Activated T-helper 2 cell treated with anti-CD3 and anti-CD28 coated beads, Interferon-gamma antibody, Interleukin-2, Interleukin-4, amounts not matched to agents 10 μg/mL and 5 μg/mL and 100 μg/mL, durations not matched to agents 14 hours and 24 hours and 36 hours (primary cell): ENCODE measurements around the gene CAMTA1. TPM values are rescaled to one million over a fixed set of nuclear protein-coding genes. Genes with fewer than 3 reads are reported as not detected.

ENCODE experiments used
- DNase-seq: peaks from one replicate; pipeline ENCODE4 v3.0.0; 2021; ENCODE audit warnings: low spot score
- H3K27ac Mint-ChIP-seq: one replicate; pipeline ENCODE4 v1.8.0; 2021; ENCODE audit warnings: mixed read lengths
- H3K27me3 Mint-ChIP-seq: one replicate; pipeline ENCODE4 v1.8.0; 2021; ENCODE audit warnings: low read depth, mixed read lengths
- H3K36me3 Mint-ChIP-seq: one replicate; pipeline ENCODE4 v1.8.0; 2021; ENCODE audit warnings: low read depth, mixed read lengths
- H3K4me1 Mint-ChIP-seq: one replicate; pipeline ENCODE4 v1.8.0; 2021; ENCODE audit warnings: low read depth, mixed read lengths
- H3K4me3 Mint-ChIP-seq: one replicate; pipeline ENCODE4 v1.8.0; 2021; ENCODE audit warnings: low read depth, mild to moderate bottlenecking, moderate library complexity, mixed read lengths
- H3K9me3 Mint-ChIP-seq: one replicate; pipeline ENCODE4 v1.8.0; 2021; ENCODE audit warnings: mixed read lengths
- intact Hi-C: fragments of 100-400 bp; cut with micrococcal nuclease; formaldehyde crosslinking; loops from one replicate; pipeline ENCODE4 v1.15.1; 2023
- total RNA-seq: library from RNA; stranded (reverse); gene quantifications from 2 replicates; pipeline ENCODE4 v1.2.3, GENCODE V29; 2022

Gene CAMTA1
- total RNA-seq, 1 donor from 2014 or later, result 62.9 TPM

- Mint-ChIP-seq H3K9me3 (peaks cover 10% of the 10 kb centered on the region), H3K27ac (no peak overlapping the region), H3K4me1 (no peaks in the 10 kb centered on the region), H3K27me3 (no peaks in the 10 kb centered on the region), H3K36me3 (no peaks in the 10 kb centered on the region), H3K4me3 (no peak overlapping the region)
- no peak for DNase-seq
- intact Hi-C loops, result no loop called here
Measured at GRCh38 chr1:7493711-7494454, 708.6 kb downstream of the CAMTA1 start.

GRCh38 chr1:7495962-7496361 is 710.7 kb downstream of the CAMTA1 start:
- Mint-ChIP-seq H3K27me3 (no peaks in the 10 kb centered on the region), H3K27ac (no peak overlapping the region), H3K4me1 (no peaks in the 10 kb centered on the region), H3K36me3 (no peaks in the 10 kb centered on the region), H3K9me3 (peaks cover 10% of the 10 kb centered on the region), H3K4me3 (no peak overlapping the region)
- intact Hi-C loops, result no loop called here
- no peak for DNase-seq

GRCh38 chr1:7497107-7497637 is 711.9 kb downstream of the CAMTA1 start:
- Mint-ChIP-seq H3K4me1 (no peaks in the 10 kb centered on the region), H3K9me3 (peaks cover 10% of the 10 kb centered on the region), H3K36me3 (no peaks in the 10 kb centered on the region), H3K27me3 (no peaks in the 10 kb centered on the region), H3K4me3 (no peak overlapping the region), H3K27ac (no peak overlapping the region)
- no peak for DNase-seq
- intact Hi-C loops, result no loop called here

GRCh38 chr1:7500381-7501083 is 715.3 kb downstream of the CAMTA1 start:
- Mint-ChIP-seq H3K9me3 (no peaks in the 10 kb centered on the region), H3K36me3 (no peaks in the 10 kb centered on the region), H3K27me3 (no peaks in the 10 kb centered on the region), H3K4me3 (no peak overlapping the region), H3K27ac (no peak overlapping the region), H3K4me1 (no peaks in the 10 kb centered on the region)
- intact Hi-C loops, result no loop called here
- DNase-seq, result no peak

GRCh38 chr1:7501084-7501491 is 715.8 kb downstream of the CAMTA1 start:
- intact Hi-C loops, result no loop called here
- H3K4me1 Mint-ChIP-seq, result no peaks in the 10 kb centered on the region
- H3K27ac Mint-ChIP-seq, result no peak overlapping the region
- H3K36me3 Mint-ChIP-seq, result no peaks in the 10 kb centered on the region
- no peak overlapping the region for H3K4me3 Mint-ChIP-seq
- H3K9me3 Mint-ChIP-seq, result no peaks in the 10 kb centered on the region
- H3K27me3 Mint-ChIP-seq, result no peaks in the 10 kb centered on the region
- DNase-seq, result no peak

GRCh38 chr1:7501723-7502603 is 716.7 kb downstream of the CAMTA1 start:
- Mint-ChIP-seq H3K4me3 (no peak overlapping the region), H3K27ac (no peak overlapping the region), H3K4me1 (no peaks in the 10 kb centered on the region), H3K9me3 (no peaks in the 10 kb centered on the region), H3K36me3 (no peaks in the 10 kb centered on the region), H3K27me3 (no peaks in the 10 kb centered on the region)
- intact Hi-C loops, result no loop called here
- no peak for DNase-seq

GRCh38 chr1:7503691-7504437 is 718.6 kb downstream of the CAMTA1 start:
- Mint-ChIP-seq H3K4me3 (no peak overlapping the region), H3K27ac (no peak overlapping the region), H3K36me3 (no peaks in the 10 kb centered on the region), H3K9me3 (no peaks in the 10 kb centered on the region), H3K4me1 (no peaks in the 10 kb centered on the region), H3K27me3 (no peaks in the 10 kb centered on the region)
- intact Hi-C loops, result no loop called here
- DNase-seq, result no peak

GRCh38 chr1:7504438-7504720 is 719.1 kb downstream of the CAMTA1 start:
- no peak for DNase-seq
- Mint-ChIP-seq H3K9me3 (no peaks in the 10 kb centered on the region), H3K4me1 (no peaks in the 10 kb centered on the region), H3K36me3 (no peaks in the 10 kb centered on the region), H3K27me3 (no peaks in the 10 kb centered on the region), H3K4me3 (no peak overlapping the region), H3K27ac (no peak overlapping the region)
- intact Hi-C loops, result no loop called here

GRCh38 chr1:7505094-7505770 is 720.0 kb downstream of the CAMTA1 start:
- H3K27me3 Mint-ChIP-seq, result no peaks in the 10 kb centered on the region
- no peaks in the 10 kb centered on the region for H3K9me3 Mint-ChIP-seq
- H3K27ac Mint-ChIP-seq, result no peak overlapping the region
- no peak for DNase-seq
- intact Hi-C loops, result no loop called here
- no peak overlapping the region for H3K4me3 Mint-ChIP-seq
- no peaks in the 10 kb centered on the region for H3K4me1 Mint-ChIP-seq
- no peaks in the 10 kb centered on the region for H3K36me3 Mint-ChIP-seq

GRCh38 chr1:7505771-7506453 is 720.7 kb downstream of the CAMTA1 start:
- Mint-ChIP-seq H3K27me3 (no peaks in the 10 kb centered on the region), H3K36me3 (no peaks in the 10 kb centered on the region), H3K4me1 (no peaks in the 10 kb centered on the region), H3K27ac (no peak overlapping the region), H3K4me3 (no peak overlapping the region), H3K9me3 (no peaks in the 10 kb centered on the region)
- intact Hi-C loops, result no loop called here
- DNase-seq, result no peak

- Mint-ChIP-seq H3K9me3 (no peaks in the 10 kb centered on the region), H3K4me1 (no peaks in the 10 kb centered on the region), H3K27ac (no peak overlapping the region), H3K36me3 (no peaks in the 10 kb centered on the region), H3K27me3 (no peaks in the 10 kb centered on the region), H3K4me3 (no peak overlapping the region)
- intact Hi-C loops, result no loop called here
- no peak for DNase-seq
Measured at GRCh38 chr1:7506454-7507284, 721.4 kb downstream of the CAMTA1 start.
